ENCODE data around the gene CAB39.

The CAB39 gene

GRCh38 chr2:230823264-230823964, 110.8 kb downstream of the CAB39 start:
- DNase-seq (ENCODE audit: extremely low read depth, low read depth) = no peak
- no peak overlapping the region for H3K4me3 ChIP-seq (replicated peaks; ENCODE audit: low read depth, low read length)
- TF ChIP-seq CTCF (IDR thresholded peaks at IDR 0.05; ENCODE audit: low read depth, low read length, missing control alignments) = no peak

- H3K4me3 ChIP-seq (replicated peaks; ENCODE audit: low read depth, low read length) = no peak overlapping the region
- DNase-seq (ENCODE audit: extremely low read depth, low read depth) = peak; percentile 59
- peak; percentile 56 for TF ChIP-seq CTCF (IDR thresholded peaks at IDR 0.05; ENCODE audit: low read depth, low read length, missing control alignments)
These were observed 111.8 kb downstream of the CAB39 start for GRCh38 chr2:230824406-230824978.

GRCh38 chr2:230825354-230825753, 112.7 kb downstream of the CAB39 start:
- no peak for TF ChIP-seq CTCF (IDR thresholded peaks at IDR 0.05; ENCODE audit: low read depth, low read length, missing control alignments)
- no peak for DNase-seq (ENCODE audit: extremely low read depth, low read depth)
- H3K4me3 ChIP-seq (replicated peaks; ENCODE audit: low read depth, low read length) = no peak overlapping the region

- H3K4me3 ChIP-seq (replicated peaks; ENCODE audit: low read depth, low read length) = no peak overlapping the region
- DNase-seq (ENCODE audit: extremely low read depth, low read depth) = no peak
- TF ChIP-seq CTCF (IDR thresholded peaks at IDR 0.05; ENCODE audit: low read depth, low read length, missing control alignments) = no peak
These were observed 115.2 kb downstream of the CAB39 start for GRCh38 chr2:230827774-230828271.

- no peak overlapping the region for H3K4me3 ChIP-seq (replicated peaks; ENCODE audit: low read depth, low read length)
- DNase-seq (ENCODE audit: extremely low read depth, low read depth) = no peak
- TF ChIP-seq CTCF (IDR thresholded peaks at IDR 0.05; ENCODE audit: low read depth, low read length, missing control alignments) = no peak
These were observed 115.8 kb downstream of the CAB39 start for GRCh38 chr2:230828272-230828961.

GRCh38 chr2:230829293-230829692, 116.7 kb downstream of the CAB39 start:
- H3K4me3 ChIP-seq (replicated peaks; ENCODE audit: low read depth, low read length) = no peak overlapping the region
- no peak for DNase-seq (ENCODE audit: extremely low read depth, low read depth)
- TF ChIP-seq CTCF (IDR thresholded peaks at IDR 0.05; ENCODE audit: low read depth, low read length, missing control alignments) = no peak
